GM18870 (cell line): Measurements from ENCODE around the gene SMOC2.
"Not testable (repeated sequence)": the region's sequence is repeated elsewhere in the genome, so short reads cannot be mapped to it uniquely, and the experiment has no call there.

Experiments
- ATAC-seq: cut with Tn5 transposase; IDR thresholded peaks from one replicate; pipeline ENCODE4 v1.9.1; 2021; ENCODE audit warnings: moderate library complexity; ENCODE audit not compliant: unreplicated experiment

The SMOC2 gene

GRCh38 chr6:168674595-168674994, 233.6 kb downstream of the SMOC2 start:
- ATAC-seq: no peak

GRCh38 chr6:168675375-168675774, 234.4 kb downstream of the SMOC2 start:
- ATAC-seq: no peak

- ATAC-seq: no peak
These were observed 235.1 kb downstream of the SMOC2 start for GRCh38 chr6:168675933-168676551.

GRCh38 chr6:168676552-168677322, 235.8 kb downstream of the SMOC2 start:
- ATAC-seq: no peak

GRCh38 chr6:168677323-168677781, 236.4 kb downstream of the SMOC2 start:
- ATAC-seq: not testable (repeated sequence)

- ATAC-seq: no peak
These were observed 237.1 kb downstream of the SMOC2 start for GRCh38 chr6:168678077-168678476.

- no peak for ATAC-seq
These were observed 237.6 kb downstream of the SMOC2 start for GRCh38 chr6:168678588-168678987.

GRCh38 chr6:168681748-168682147, 240.8 kb downstream of the SMOC2 start:
- no peak for ATAC-seq

- no peak for ATAC-seq
These were observed 242.6 kb downstream of the SMOC2 start for GRCh38 chr6:168683621-168684020.

- ATAC-seq: no peak
These were observed 243.5 kb downstream of the SMOC2 start for GRCh38 chr6:168684471-168684870.

GRCh38 chr6:168684906-168685305, 243.9 kb downstream of the SMOC2 start:
- no peak for ATAC-seq

GRCh38 chr6:168686029-168686738, 245.2 kb downstream of the SMOC2 start:
- no peak for ATAC-seq

GRCh38 chr6:168686831-168687730, 246.1 kb downstream of the SMOC2 start:
- no peak for ATAC-seq

GRCh38 chr6:168690271-168690670, 249.3 kb downstream of the SMOC2 start:
- no peak for ATAC-seq

- ATAC-seq: no peak
These were observed 250.8 kb downstream of the SMOC2 start for GRCh38 chr6:168691774-168692173.

GRCh38 chr6:168692193-168692914, 251.4 kb downstream of the SMOC2 start:
- no peak for ATAC-seq

GRCh38 chr6:168692915-168693257, 251.9 kb downstream of the SMOC2 start:
- not testable (repeated sequence) for ATAC-seq

GRCh38 chr6:168694797-168695196, 253.8 kb downstream of the SMOC2 start:
- not testable (repeated sequence) for ATAC-seq

GRCh38 chr6:168695701-168696100, 254.7 kb downstream of the SMOC2 start:
- ATAC-seq: no peak

- ATAC-seq: no peak
These were observed 257.9 kb downstream of the SMOC2 start for GRCh38 chr6:168698923-168699322.
